Breast epithelium (tissue), 3 donors: ENCODE data around the gene MCTP2.

Experiments used
- CTCF ChIP-seq, 3 donors: fragments of 450-650 bp; IDR thresholded peaks; one replicate each; pipeline ENCODE4 v1.5.1; 2016 to 2017; ENCODE audit warnings: antibody characterized with exemption in 3 of 3, mild to moderate bottlenecking in 3 of 3, moderate library complexity in 3 of 3
- POLR2A ChIP-seq: fragments of 450-650 bp; IDR thresholded peaks from one replicate; pipeline ENCODE4 v1.6.1; 2016; ENCODE audit warnings: antibody characterized with exemption, mild to moderate bottlenecking, moderate library complexity
- POLR2AphosphoS5 ChIP-seq, 3 donors: sonication (generic); formaldehyde crosslinking; IDR thresholded peaks; one replicate each; pipeline ENCODE4 v1.6.1; 2017; ENCODE audit warnings: antibody characterized with exemption in 3 of 3

GRCh38 chr15:94252906-94253491 lies 21.6 kb downstream of the MCTP2 start:
- TF ChIP-seq CTCF (IDR thresholded peaks at IDR 0.05) = no peak
- TF ChIP-seq POLR2A = no peak
- no peak for TF ChIP-seq POLR2AphosphoS5 (IDR thresholded peaks at IDR 0.05)
